ENCODE data around the gene ABHD2.

The ABHD2 gene

DNA sequence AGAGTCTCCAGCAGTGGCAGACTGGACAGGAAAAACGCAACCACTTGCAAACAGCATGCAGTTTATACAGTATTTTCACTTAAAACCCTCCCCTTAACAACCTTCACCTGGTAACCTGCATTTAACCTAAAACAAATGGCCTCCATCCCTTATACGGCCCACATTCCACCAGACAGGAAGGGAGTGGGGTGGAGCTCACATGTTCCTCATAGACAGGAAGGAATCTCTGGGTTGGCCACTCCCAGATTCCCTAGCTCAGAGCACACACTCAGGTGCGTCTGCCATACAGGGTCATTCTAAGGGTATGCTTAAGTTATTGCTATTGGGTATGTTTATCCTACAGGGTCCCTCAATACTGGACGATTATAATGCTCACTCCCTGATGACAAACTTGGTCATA, 16.8 kb upstream of the ABHD2 start:
- TF ChIP-seq, protein P1, sequence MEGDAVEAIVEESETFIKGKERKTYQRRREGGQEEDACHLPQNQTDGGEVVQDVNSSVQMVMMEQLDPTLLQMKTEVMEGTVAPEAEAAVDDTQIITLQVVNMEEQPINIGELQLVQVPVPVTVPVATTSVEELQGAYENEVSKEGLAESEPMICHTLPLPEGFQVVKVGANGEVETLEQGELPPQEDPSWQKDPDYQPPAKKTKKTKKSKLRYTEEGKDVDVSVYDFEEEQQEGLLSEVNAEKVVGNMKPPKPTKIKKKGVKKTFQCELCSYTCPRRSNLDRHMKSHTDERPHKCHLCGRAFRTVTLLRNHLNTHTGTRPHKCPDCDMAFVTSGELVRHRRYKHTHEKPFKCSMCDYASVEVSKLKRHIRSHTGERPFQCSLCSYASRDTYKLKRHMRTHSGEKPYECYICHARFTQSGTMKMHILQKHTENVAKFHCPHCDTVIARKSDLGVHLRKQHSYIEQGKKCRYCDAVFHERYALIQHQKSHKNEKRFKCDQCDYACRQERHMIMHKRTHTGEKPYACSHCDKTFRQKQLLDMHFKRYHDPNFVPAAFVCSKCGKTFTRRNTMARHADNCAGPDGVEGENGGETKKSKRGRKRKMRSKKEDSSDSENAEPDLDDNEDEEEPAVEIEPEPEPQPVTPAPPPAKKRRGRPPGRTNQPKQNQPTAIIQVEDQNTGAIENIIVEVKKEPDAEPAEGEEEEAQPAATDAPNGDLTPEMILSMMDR (IDR thresholded peaks at IDR 0.05): no peak
- H3K27me3 ChIP-seq: no peaks in the 10 kb centered on the region
- intact Hi-C loops (cut with DNase I; ENCODE audit: low total_unique reads): no loop called here
- H3K36me3 ChIP-seq: peaks cover 3 to 24% (median 4%) of the 10 kb centered on the region in 3 donors
- peaks cover 0 to 19% (median 2%) of the 10 kb centered on the region in 4 donors for H3K4me1 ChIP-seq
- peaks cover 0 to 6% (median 5%) of the 10 kb centered on the region in 3 donors for H3K9me3 ChIP-seq
- H3K27ac ChIP-seq: no peak overlapping the region
- DNase-seq: no peak
- no peak overlapping the region for H3K4me3 ChIP-seq

DNA sequence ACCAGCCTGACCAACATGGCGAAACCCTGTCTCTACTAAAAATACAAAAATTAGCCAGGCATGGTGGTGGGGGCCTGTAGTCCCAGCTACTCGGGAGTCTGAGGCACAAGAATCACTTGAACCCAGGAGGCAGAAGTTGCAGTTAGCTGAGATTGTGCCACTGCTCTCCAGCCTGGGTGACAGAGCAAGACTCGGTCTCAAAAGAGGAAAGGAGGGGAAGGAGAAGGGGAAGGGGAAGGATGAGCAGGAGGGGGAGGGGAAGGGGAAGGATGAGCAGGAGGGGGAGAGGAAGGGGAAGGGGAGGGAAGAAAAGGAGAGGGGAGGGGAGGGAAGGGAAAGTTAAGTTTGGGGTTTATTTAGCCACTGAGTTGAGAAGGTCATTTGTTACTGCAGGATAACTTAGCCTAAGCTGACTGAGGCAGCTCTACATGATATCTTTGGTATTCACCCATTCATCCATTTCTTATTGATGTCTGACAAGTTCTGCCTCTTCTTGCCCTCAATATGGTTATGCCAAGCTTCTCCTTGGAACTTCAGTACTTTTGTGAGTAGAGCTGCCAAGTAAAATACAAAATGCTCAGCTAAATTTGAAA, 15.9 kb upstream of the ABHD2 start:
- H3K27me3 ChIP-seq: no peaks in the 10 kb centered on the region
- intact Hi-C loops (cut with DNase I; ENCODE audit: low total_unique reads): no loop called here
- H3K4me1 ChIP-seq: peaks cover 0 to 19% (median 2%) of the 10 kb centered on the region in 4 donors
- no peak overlapping the region for H3K4me3 ChIP-seq
- no peak for DNase-seq
- H3K27ac ChIP-seq: no peak overlapping the region
- no peaks in the 10 kb centered on the region for H3K9me3 ChIP-seq
- TF ChIP-seq, protein P1 (IDR thresholded peaks at IDR 0.05): no peak
- H3K36me3 ChIP-seq: peaks cover 0 to 19% (median 4%) of the 10 kb centered on the region in 3 donors

DNA sequence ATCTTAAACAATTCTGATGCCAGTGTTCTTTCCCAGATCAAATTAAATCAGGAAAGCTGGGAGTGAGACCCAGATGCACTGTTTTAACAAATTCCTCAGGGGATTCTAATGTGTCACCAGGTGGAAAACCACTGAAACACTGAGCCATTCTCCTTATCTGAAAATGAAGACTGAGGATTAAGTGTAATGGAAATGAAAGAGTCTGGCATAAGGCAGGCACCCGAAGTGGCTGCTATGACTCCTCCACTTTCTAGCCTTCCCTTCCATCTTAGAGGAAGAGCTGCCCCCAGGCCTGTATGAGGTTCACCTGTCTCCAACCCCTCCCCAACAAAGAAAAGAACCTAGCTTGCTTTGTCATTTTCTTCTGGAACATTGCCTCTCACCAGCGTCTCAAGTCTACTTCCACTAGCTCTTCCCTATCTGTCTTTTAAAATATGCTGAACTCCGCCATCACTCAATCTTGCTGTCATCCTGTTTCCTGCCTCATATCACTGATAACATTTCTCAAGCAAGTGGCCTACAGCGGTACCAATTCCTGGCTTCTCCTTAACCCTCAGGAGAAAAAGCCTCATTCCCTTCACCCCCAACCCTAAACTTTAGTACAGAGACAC, 13.7 kb upstream of the ABHD2 start:
- peaks cover 0 to 19% (median 4%) of the 10 kb centered on the region in 3 donors for H3K36me3 ChIP-seq
- no peaks in the 10 kb centered on the region for H3K27me3 ChIP-seq
- no peaks in the 10 kb centered on the region for H3K9me3 ChIP-seq
- H3K27ac ChIP-seq: no peak overlapping the region
- H3K4me3 ChIP-seq: no peak overlapping the region
- DNase-seq: no peak
- H3K4me1 ChIP-seq: peaks cover 0 to 14% (median 0%) of the 10 kb centered on the region in 4 donors
- intact Hi-C loops (cut with DNase I; ENCODE audit: low total_unique reads): no loop called here
- TF ChIP-seq, protein P1 (IDR thresholded peaks at IDR 0.05): no peak

DNA sequence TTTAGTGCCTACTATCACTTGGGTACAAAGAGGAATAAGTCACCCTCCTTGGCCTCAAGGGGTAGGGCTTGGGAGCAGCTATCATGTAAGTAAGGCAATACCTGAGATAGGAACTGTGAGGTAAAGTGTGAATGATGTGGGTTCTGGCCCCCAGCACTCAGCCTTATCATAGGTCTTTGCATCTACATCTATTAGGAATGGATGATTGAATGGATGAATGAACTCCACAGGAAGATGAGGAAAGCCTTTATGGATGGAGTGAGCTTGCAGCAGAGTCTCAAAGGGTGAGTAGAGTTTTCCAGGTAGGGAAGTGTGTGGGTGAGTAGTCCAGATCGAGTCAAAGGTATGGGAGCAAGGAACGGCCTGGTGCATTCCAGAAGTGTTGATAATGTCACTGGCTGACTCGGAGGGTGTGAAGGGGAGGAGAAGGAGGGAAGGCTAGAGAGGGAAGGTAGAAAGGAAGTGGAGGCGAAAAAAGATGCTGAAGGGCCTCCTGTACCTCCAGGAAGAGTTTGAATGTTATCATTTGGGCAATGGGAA, 13.1 kb upstream of the ABHD2 start:
- Histone ChIP-seq H3K27ac (no peak overlapping the region), H3K36me3 (peaks cover 0 to 19% (median 4%) of the 10 kb centered on the region in 3 donors), H3K9me3 (no peaks in the 10 kb centered on the region), H3K4me3 (no peak overlapping the region), H3K4me1 (peaks cover 0 to 14% (median 0%) of the 10 kb centered on the region in 4 donors), H3K27me3 (no peaks in the 10 kb centered on the region)
- intact Hi-C loops (cut with DNase I; ENCODE audit: low total_unique reads): no loop called here
- no peak for DNase-seq
- TF ChIP-seq, protein P1 (IDR thresholded peaks at IDR 0.05): no peak

DNA sequence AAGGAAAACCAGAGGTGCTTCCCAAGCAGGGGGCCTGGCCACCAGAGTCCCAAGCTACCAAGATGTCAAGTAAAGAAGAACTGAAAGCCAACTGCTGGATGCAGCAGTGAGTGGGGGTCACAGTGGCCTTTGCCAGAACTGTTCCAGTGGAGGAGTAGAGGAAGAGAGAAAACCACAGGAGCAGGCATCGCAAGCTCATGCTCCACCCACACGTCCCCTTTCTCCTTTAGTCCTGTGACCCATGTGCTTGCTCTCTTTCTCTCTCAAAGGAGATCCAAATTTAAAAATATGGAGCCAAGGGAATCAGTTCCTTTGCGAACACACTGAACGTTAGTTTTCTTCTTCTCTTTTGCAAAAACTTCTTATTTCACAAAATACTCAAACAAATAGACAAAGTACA, 12.4 kb upstream of the ABHD2 start:
- no peak for DNase-seq
- intact Hi-C loops (cut with DNase I; ENCODE audit: low total_unique reads): no loop called here

More for the DNA sequence above, 12.4 kb upstream of the ABHD2 start:
- TF ChIP-seq, protein P1 (IDR thresholded peaks at IDR 0.05): no peak
- Histone ChIP-seq H3K4me1 (peaks cover 0 to 14% (median 0%) of the 10 kb centered on the region in 4 donors), H3K27ac (no peak overlapping the region), H3K9me3 (no peaks in the 10 kb centered on the region), H3K36me3 (peaks cover 0 to 16% (median 4%) of the 10 kb centered on the region in 3 donors), H3K4me3 (no peak overlapping the region), H3K27me3 (no peaks in the 10 kb centered on the region)

Data from tibial artery (tissue), 4 donors.